Measurements from ENCODE around the gene USP22. TPM values are rescaled to one million over a fixed set of nuclear protein-coding genes. Genes with fewer than 3 reads are reported as not detected.

Gene USP22
- total RNA-seq, 4 donors from 2014 or later, result 61.7 to 91.2 (median 78.0) TPM

DNA sequence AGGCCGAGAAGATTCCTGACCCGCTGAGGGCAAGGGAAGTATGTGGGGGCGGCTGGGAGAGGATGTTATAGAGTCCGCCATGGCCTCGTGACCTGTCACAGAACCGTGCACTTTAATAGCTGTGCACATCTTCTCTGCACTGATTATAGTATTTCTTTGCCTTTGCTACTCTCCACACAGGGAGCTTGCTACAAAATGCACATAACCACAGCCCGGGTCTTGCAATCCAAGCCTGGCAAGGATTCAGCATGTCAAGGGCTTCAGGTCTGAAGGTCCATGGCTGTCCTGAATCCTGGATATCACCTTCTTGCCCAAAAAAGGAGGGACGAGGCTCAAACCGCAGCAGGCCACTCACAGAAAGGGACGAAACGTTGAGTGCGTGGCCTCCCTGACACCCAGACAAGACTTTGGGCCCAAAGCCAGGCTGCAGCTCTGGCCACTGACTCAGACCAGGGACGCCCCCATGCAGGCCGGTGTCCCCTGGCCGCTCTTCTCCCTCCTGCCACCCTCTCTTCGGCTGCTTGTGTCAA lies 43.7 kb downstream of the USP22 start:
- no peak overlapping the region for H3K4me3 ChIP-seq
- peaks cover 20 to 49% (median 26%) of the 10 kb centered on the region in 3 donors for H3K36me3 ChIP-seq
- H3K27me3 ChIP-seq, result no peaks in the 10 kb centered on the region
- H3K27ac ChIP-seq, result peak overlapping the region in 3 of 4 donors; percentile 2 to 30 (median 16)
- TF ChIP-seq, protein P1, sequence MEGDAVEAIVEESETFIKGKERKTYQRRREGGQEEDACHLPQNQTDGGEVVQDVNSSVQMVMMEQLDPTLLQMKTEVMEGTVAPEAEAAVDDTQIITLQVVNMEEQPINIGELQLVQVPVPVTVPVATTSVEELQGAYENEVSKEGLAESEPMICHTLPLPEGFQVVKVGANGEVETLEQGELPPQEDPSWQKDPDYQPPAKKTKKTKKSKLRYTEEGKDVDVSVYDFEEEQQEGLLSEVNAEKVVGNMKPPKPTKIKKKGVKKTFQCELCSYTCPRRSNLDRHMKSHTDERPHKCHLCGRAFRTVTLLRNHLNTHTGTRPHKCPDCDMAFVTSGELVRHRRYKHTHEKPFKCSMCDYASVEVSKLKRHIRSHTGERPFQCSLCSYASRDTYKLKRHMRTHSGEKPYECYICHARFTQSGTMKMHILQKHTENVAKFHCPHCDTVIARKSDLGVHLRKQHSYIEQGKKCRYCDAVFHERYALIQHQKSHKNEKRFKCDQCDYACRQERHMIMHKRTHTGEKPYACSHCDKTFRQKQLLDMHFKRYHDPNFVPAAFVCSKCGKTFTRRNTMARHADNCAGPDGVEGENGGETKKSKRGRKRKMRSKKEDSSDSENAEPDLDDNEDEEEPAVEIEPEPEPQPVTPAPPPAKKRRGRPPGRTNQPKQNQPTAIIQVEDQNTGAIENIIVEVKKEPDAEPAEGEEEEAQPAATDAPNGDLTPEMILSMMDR (IDR thresholded peaks at IDR 0.05), result no peak
- TF ChIP-seq POLR2A (IDR thresholded peaks at IDR 0.05), result no peak
- DNase-seq, result no peak
- intact Hi-C loops (cut with DNase I), result no loop called here
- peaks cover 0 to 48% (median 12%) of the 10 kb centered on the region in 3 donors for H3K4me1 ChIP-seq
- WGBS, 2 donors, result 46 to 56% methylated on average over 6 to 13 of the region's 16 CpGs
- no peaks in the 10 kb centered on the region for H3K9me3 ChIP-seq

DNA sequence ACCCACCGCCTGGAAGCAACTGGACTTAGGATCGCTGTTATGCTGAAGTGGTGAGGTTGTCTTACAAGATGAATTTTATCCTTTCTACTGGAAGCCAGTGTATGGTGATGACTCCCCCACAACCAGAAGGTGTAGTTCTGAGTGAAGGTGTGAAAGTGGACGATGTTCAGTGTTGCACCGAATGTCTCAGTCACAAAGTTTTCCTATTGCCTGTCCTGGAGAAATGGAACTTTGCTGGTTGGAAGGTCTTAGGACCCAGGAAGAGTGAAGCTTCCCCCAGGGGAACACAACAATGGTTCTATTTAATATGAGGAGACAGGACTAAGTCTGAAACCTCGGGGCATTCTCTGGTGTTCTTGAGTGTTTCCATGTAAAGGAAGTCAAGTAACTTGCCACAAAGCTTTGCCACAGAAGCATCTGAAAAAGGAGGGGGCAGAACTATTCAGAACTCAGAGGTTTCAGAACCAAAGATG lies 44.2 kb downstream of the USP22 start:
- intact Hi-C loops (cut with DNase I), result no loop called here
- H3K9me3 ChIP-seq, result no peaks in the 10 kb centered on the region
- no peak overlapping the region for H3K4me3 ChIP-seq
- no peaks in the 10 kb centered on the region for H3K27me3 ChIP-seq
- 53 to 72% methylated on average over 3 to 5 of the region's 5 CpGs for WGBS, 2 donors
- H3K4me1 ChIP-seq, result peaks cover 0 to 48% (median 12%) of the 10 kb centered on the region in 3 donors
- H3K36me3 ChIP-seq, result peaks cover 17 to 44% (median 21%) of the 10 kb centered on the region in 3 donors
- no peak for TF ChIP-seq POLR2A (IDR thresholded peaks at IDR 0.05)
- TF ChIP-seq, protein P1 (IDR thresholded peaks at IDR 0.05), result no peak
- DNase-seq, result no peak
- H3K27ac ChIP-seq, result peak overlapping the region in 3 of 4 donors; percentile 2 to 30 (median 16)

DNA sequence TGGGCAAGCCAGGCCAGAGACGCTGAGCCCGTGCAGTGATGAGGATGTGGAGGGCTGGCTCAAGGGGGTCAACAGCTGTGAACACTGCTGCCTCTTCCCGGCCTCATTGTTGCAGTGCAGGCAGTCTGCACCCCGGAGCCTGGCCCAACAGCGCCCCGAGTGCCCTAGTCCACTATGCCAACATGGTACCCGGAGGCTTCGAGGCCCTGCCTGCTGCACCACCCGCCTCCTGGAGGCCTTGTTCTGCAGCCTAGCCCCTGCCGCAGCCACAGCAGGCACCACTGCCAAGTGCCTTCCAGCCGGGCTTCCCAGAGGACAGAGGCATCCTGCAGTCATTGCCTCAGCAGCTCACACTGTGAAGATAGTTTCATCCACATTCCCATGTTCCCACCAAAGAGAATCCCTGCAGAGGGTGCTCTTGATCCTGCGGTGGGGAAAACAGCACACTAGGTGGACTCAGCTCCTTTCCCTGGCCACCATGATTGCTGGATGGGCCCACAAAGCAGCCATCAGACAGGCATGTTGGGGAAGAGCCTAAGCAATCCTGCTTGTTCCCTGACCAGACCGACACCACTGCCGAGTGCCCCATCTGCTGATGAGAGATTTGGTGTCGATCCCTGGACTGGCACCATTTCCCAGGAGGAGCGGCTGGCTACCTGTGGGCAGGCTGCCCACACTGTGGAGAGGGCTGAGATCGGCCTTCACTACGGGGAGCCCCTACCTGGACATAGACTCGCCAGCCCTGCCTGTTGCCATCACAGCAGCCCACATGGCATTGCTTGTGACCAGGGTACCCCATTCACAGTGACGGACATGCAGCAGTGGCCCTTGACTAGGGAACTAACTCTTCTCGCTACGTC lies 44.9 kb downstream of the USP22 start:
- peaks cover 12 to 37% (median 14%) of the 10 kb centered on the region in 3 donors for H3K36me3 ChIP-seq
- intact Hi-C loops (cut with DNase I), result no loop called here
- no peak overlapping the region for H3K4me3 ChIP-seq
- H3K9me3 ChIP-seq, result no peaks in the 10 kb centered on the region
- TF ChIP-seq, protein P1 (IDR thresholded peaks at IDR 0.05), result no peak
- H3K27ac ChIP-seq, result peak overlapping the region in 1 of 4 donors; percentile 2
- H3K4me1 ChIP-seq, result peaks cover 0 to 53% (median 16%) of the 10 kb centered on the region in 3 donors
- 73 to 85% methylated on average over 5 to 9 of the region's 22 CpGs for WGBS, 2 donors
- no peaks in the 10 kb centered on the region for H3K27me3 ChIP-seq
- no peak for DNase-seq

DNA sequence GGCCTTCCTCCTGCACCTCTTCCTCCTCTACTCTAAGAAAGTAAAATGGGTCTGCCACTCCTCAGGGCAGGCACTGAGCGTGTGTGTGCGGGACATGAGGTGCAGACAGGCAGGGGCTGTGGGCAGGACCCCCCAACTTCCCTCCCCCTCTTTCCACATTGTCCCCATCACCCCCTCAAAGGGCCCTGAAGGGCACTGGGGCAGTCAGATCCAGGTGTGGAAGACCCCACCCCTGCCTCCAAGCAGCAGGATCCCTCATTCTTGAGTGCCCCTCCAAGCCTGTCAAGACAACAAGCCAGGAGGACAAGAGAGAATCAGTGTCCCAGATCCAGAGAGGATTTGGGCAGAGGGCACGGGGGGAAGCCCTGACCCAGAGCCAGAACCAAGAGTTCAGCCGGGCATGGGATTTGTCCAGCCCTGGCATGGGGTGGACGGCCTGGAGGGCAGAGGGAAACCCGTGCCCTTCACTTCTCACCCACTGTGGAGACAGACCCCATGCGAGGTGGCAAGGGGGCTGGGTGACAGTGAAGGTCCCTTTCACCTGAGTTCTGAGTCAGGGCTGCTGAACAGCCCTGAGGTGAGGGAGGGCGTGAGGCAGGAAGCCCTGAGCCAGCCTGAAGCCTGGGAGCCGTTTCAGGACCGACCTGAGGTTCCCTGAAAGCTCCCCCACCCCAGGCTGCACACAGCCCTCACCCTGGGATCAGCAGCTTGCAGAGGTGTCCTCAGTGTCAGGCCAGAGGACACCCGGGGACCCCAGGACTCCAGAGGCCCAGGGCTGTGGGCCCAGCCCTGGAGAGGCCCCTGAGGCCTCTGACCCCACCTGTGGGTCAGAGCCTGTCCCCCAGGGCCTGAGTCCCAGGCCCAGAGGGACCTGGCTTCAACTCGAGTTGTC lies 45.8 kb downstream of the USP22 start:
- Histone ChIP-seq H3K36me3 (peaks cover 4 to 28% (median 9%) of the 10 kb centered on the region in 3 donors), H3K27me3 (no peaks in the 10 kb centered on the region), H3K4me1 (peaks cover 0 to 57% (median 23%) of the 10 kb centered on the region in 3 donors), H3K9me3 (no peaks in the 10 kb centered on the region), H3K27ac (no peak overlapping the region), H3K4me3 (no peak overlapping the region)
- no peak for DNase-seq
- intact Hi-C loops (cut with DNase I), result no loop called here
- WGBS, 2 donors, result 80 to 83% methylated on average over 1 to 2 of the region's 12 CpGs
- TF ChIP-seq POLR2A (IDR thresholded peaks at IDR 0.05), result no peak
- TF ChIP-seq, protein P1 (IDR thresholded peaks at IDR 0.05), result no peak

All from esophagus squamous epithelium (tissue), 5 donors.